Heart left ventricle (tissue), 16 donors: ENCODE results near the gene PAGR1. TPM values are rescaled to one million over a fixed set of nuclear protein-coding genes. Genes with fewer than 3 reads are reported as not detected.

Experiments
- ATAC-seq, 4 donors: fragments of 200-7000 bp; cut with Tn5 transposase; one replicate each; pipeline ENCODE4 v1.9.1; 2020 to 2022; ENCODE audit warnings: moderate library complexity in 4 of 4, mild to moderate bottlenecking in 3 of 4, moderate number of reproducible peaks in 1 of 4
- DNase-seq, 5 donors: peaks; one replicate each; pipeline ENCODE4 v3.0.0-alpha.2; 2020
- H3K27ac ChIP-seq, 12 donors: fragments of 200-600 bp; sonication (generic) in 4 of 12; one replicate each; pipeline versions ENCODE4 v1.5.0 to v1.8.0; 2016 to 2022; ENCODE audit warnings: mild to moderate bottlenecking in 2 of 12
- H3K27me3 ChIP-seq, 9 donors: fragments of 200-600 bp; sonication (generic) in 2 of 9; one replicate each; pipeline versions ENCODE4 v1.5.1 to v1.8.0; 2016 to 2022; ENCODE audit warnings: mild to moderate bottlenecking in 3 of 9
- H3K36me3 ChIP-seq, 9 donors: fragments of 200-600 bp; sonication (generic) in 2 of 9; one replicate each; pipeline versions ENCODE4 v1.5.0 to v1.8.0; 2018 to 2022; ENCODE audit warnings: mild to moderate bottlenecking in 2 of 9
- H3K4me1 ChIP-seq, 12 donors: fragments of 200-600 bp; sonication (generic) in 4 of 12; one replicate each; pipeline versions ENCODE4 v1.5.0 to v1.8.0; 2016 to 2022; ENCODE audit warnings: mild to moderate bottlenecking in 3 of 12
- H3K4me3 ChIP-seq, 12 donors: fragments of 200-600 bp; sonication (generic) in 4 of 12; one replicate each; pipeline versions ENCODE4 v1.5.0 to v1.8.0; 2017 to 2022; ENCODE audit warnings: mild to moderate bottlenecking in 9 of 12, moderate library complexity in 4 of 12
- H3K9me3 ChIP-seq, 12 donors: fragments of 200-600 bp; sonication (generic) in 4 of 12; one replicate each; pipeline versions ENCODE4 v1.5.0 to v1.8.0; 2016 to 2022; ENCODE audit warnings: mild to moderate bottlenecking in 1 of 12
- CTCF ChIP-seq, 12 donors: fragments of 200-600 bp; sonication (generic) in 4 of 12; IDR thresholded peaks; one replicate each; pipeline versions ENCODE4 v1.5.0 to v1.8.0; 2018 to 2022; ENCODE audit warnings: antibody characterized with exemption in 12 of 12, mild to moderate bottlenecking in 5 of 12
- POLR2A ChIP-seq, 2 donors: fragments of 450-650 bp; IDR thresholded peaks; one replicate each; pipeline ENCODE4 v1.6.1; 2017; ENCODE audit warnings: antibody characterized with exemption in 2 of 2, mild to moderate bottlenecking in 2 of 2, moderate library complexity in 2 of 2
- WGBS, 4 donors: extraction: QIAGEN DNeasy Blood & Tissue Kit in 2 of 4; methylation state at CpG; one replicate each; pipeline versions ENCODE4 v1.1.5 to v1.1.7; 2013 to 2018; 5-methylcytosine and 5-hydroxymethylcytosine counted together
- intact Hi-C, 10 donors: fragments of 100-400 bp; cut with DNase I; formaldehyde crosslinking; loops; one replicate each; pipeline versions ENCODE4 v1.11.1 to v1.14.2; 2022
- polyA plus RNA-seq, 2 donors: library from polyadenylated mRNA; stranded (reverse); fragments of 200-250 nt; gene quantifications; one replicate each; pipeline ENCODE4 v1.2.3, GENCODE V29; 2013
- total RNA-seq, 9 donors: library from RNA; depleted of rRNA in 2 of 9; stranded (reverse); fragments of >200 nt in 2 of 9; fragmentation: NEBNext Ultra II Directional in 3 of 9; extraction: Animal tissue kit (Norgen Biotek cat#: 25700) in 3 of 9; gene quantifications; one replicate each; pipeline versions ENCODE4 v1.1.0 to v1.2.4, GENCODE V29; 2016 to 2023
- donor health status: ischemic (EF 13 %, LVEDD 7.1; RV severe dilation, severe dysfunction).
- donor health status: healthy with polysubstance abuse.
- donor health status: DM: no; HTN: yes; CAD: no.
- donor health status: DM: no; HTN: no; CAD: no.
- donor health status: ischemic (EF 25% LVEDD 6.9; RV normal size, moderate dysfunction).
- donor health status: ischemic (EF 25% LVEDD 5.7; RV mildly dilated, moderate dysfunction).
- donor health status: healthy.
- donor health status: DM: yes; HTN: yes; CAD: no.
- donor health status: ischemic (EF 35%, LVEDD 5.7; RV mildly dilated, moderate dysfunction).
- donor health status: nonischemic (EF 11% LVEDD 7.7; RV severe dilation, severe dysfunction).
- donor health status: DM: yes; HTN: yes; CAD: no.
- donor health status: PGD.
- donor health status: ischemic (EF 29% LVEDD 5.4; RV normal size, mild dysfunction).
- donor health status: nonischemic (EF 23%, LVEDD 6.1; RV moderate dilation, normal function).

PAGR1 gene
- total and polyA plus RNA-seq, 11 donors = 10.8 to 32.9 (median 12.7) TPM

- H3K9me3 ChIP-seq = no peaks in the 10 kb centered on the region
- intact Hi-C loops = loop anchor here in 5 of 10 donors (5.0 to 10.0 kb wide), 5 partner anchors 35 to 193 kb away; partner anchors contain the start of genes HIRIP3 (in 1 of the 5) and INO80E (in 1 of the 5)
- peak within 1 kb of the TSS; percentile 82 to 99 (median 92) for H3K27ac ChIP-seq
- H3K36me3 ChIP-seq = peaks cover 0 to 25% (median 18%) of the 10 kb centered on the region in 9 donors
- peak; percentile 69 to 87 (median 81) for DNase-seq
- H3K27me3 ChIP-seq = peaks cover 0 to 4% (median 0%) of the 10 kb centered on the region in 9 donors
- TF ChIP-seq POLR2A (IDR thresholded peaks at IDR 0.05) (no peak), CTCF (IDR thresholded peaks at IDR 0.05) (no peak)
- peak within 1 kb of the TSS; percentile 26 to 73 (median 62) for H3K4me3 ChIP-seq
- ATAC-seq = peak in 1 of 4 donors; percentile 0
- WGBS, 4 donors = 3 to 7% (median 4%) methylated on average over 47 to 68 of the region's 69 CpGs
- H3K4me1 ChIP-seq = peaks cover 6 to 83% (median 67%) of the 10 kb centered on the region in 12 donors
These were observed 3.9 kb upstream of the PAGR1 start, which contains the start of gene PRRT2 for GRCh38 chr16:29811896-29812665. TSS of gene PRRT2 (plus strand) at chr16:29812193. CDS start at chr16:29813055, 862 bp downstream.

GRCh38 chr16:29812754-29813643 is 3.0 kb upstream of the PAGR1 start:
- Histone ChIP-seq H3K9me3 (no peaks in the 10 kb centered on the region), H3K36me3 (peaks cover 0 to 27% (median 18%) of the 10 kb centered on the region in 9 donors), H3K27ac (peak overlapping the region in 10 of 12 donors; percentile 82 to 99 (median 92)), H3K4me3 (peak overlapping the region; percentile 26 to 73 (median 62)), H3K4me1 (peaks cover 6 to 81% (median 68%) of the 10 kb centered on the region in 12 donors), H3K27me3 (peaks cover 0 to 4% (median 0%) of the 10 kb centered on the region in 9 donors)
- DNase-seq = no peak
- no peak for TF ChIP-seq POLR2A (IDR thresholded peaks at IDR 0.05)
- no peak for TF ChIP-seq CTCF (IDR thresholded peaks at IDR 0.05)
- WGBS, 4 donors = 69 to 79% (median 77%) methylated on average over 8 to 9 of the region's 9 CpGs
- no peak for ATAC-seq
- intact Hi-C loops = loop anchor here in 5 of 10 donors (5.0 to 10.0 kb wide), 5 partner anchors 34 to 192 kb away; partner anchors contain the start of genes HIRIP3 (in 1 of the 5) and INO80E (in 1 of the 5)

- ATAC-seq = no peak
- intact Hi-C loops = loop anchor here in 5 of 10 donors (5.0 to 10.0 kb wide), 5 partner anchors 33 to 191 kb away; partner anchors contain the start of genes HIRIP3 (in 1 of the 5) and INO80E (in 1 of the 5)
- peak overlapping the region in 3 of 12 donors; percentile 10 to 97 (median 92) for H3K27ac ChIP-seq
- no peaks in the 10 kb centered on the region for H3K9me3 ChIP-seq
- no peak overlapping the region for H3K4me3 ChIP-seq
- WGBS, 4 donors = 75 to 78% (median 76%) methylated on average over 23 to 24 of the region's 24 CpGs
- H3K4me1 ChIP-seq = peaks cover 6 to 76% (median 60%) of the 10 kb centered on the region in 12 donors
- no peak for DNase-seq
- no peak for TF ChIP-seq CTCF (IDR thresholded peaks at IDR 0.05)
- no peak for TF ChIP-seq POLR2A (IDR thresholded peaks at IDR 0.05)
- H3K27me3 ChIP-seq = peaks cover 0 to 4% (median 0%) of the 10 kb centered on the region in 9 donors
- peaks cover 0 to 29% (median 21%) of the 10 kb centered on the region in 9 donors for H3K36me3 ChIP-seq
These were observed 2.0 kb upstream of the PAGR1 start for GRCh38 chr16:29813644-29814562.
